GM12873 (cell line): ENCODE data around the gene ABCA3.

Source experiments
- CTCF ChIP-seq: IDR thresholded peaks from 2 replicates; pipeline ENCODE4 v1.5.1; 2012; ENCODE audit warnings: low read depth, mild to moderate bottlenecking, moderate library complexity, low read length, control low read depth; ENCODE audit not compliant: insufficient read depth; ENCODE audit errors: missing control alignments

Gene ABCA3

GRCh38 chr16:2270588-2271470 is 69.7 kb downstream of the ABCA3 start:
- TF ChIP-seq CTCF = no peak

GRCh38 chr16:2270070-2270462 is 70.5 kb downstream of the ABCA3 start:
- TF ChIP-seq CTCF = no peak

DNA sequence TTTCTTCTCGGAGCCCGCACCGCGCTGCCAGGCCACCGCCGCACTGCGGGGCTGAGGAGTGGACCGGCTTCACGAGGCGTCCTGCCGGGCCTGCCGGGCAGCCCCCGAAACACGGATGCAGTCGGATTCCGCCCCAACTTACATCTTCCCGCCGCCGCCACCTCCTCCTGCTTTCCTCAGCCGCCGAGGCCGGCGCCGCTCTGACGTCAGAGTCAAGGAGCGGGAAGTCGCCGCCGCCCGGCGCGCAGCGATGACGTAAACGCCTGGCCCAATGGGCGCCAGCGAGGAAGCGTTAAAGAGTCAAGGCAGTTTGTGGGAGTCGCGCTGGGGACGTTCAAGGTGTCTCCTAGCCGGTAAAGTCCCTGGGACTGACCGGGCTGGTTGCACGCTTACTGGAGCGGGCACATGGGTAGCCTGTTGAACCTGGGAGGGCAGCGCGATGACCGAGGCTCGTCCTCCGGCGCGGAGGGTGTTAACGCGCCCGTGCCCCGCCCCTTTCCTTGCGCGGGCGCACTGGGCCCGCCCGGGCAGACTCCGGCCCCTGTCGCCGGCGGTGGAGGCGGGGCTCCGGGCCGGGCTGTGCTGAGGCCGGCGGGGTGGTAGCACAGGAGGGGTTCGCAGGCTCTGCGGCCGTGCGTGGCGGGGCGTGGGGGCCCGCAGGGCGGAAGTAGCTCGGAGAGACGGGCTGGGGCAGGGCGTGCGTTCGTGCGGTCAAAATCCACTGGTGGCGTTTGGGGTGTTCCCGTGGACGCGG is 72.4 kb downstream of the ABCA3 start, which contains the start of gene RNPS1:
Gene RNPS1, minus strand, starts transcription at position 214 of the 754 bp plus-strand sequence. CDS start 3,483 bp downstream, outside the sequence.
- TF ChIP-seq CTCF = no peak

GRCh38 chr16:2260250-2260649 is 80.3 kb downstream of the ABCA3 start:
- TF ChIP-seq CTCF = no peak

GRCh38 chr16:2257726-2258125 is 82.8 kb downstream of the ABCA3 start:
- TF ChIP-seq CTCF = no peak

DNA sequence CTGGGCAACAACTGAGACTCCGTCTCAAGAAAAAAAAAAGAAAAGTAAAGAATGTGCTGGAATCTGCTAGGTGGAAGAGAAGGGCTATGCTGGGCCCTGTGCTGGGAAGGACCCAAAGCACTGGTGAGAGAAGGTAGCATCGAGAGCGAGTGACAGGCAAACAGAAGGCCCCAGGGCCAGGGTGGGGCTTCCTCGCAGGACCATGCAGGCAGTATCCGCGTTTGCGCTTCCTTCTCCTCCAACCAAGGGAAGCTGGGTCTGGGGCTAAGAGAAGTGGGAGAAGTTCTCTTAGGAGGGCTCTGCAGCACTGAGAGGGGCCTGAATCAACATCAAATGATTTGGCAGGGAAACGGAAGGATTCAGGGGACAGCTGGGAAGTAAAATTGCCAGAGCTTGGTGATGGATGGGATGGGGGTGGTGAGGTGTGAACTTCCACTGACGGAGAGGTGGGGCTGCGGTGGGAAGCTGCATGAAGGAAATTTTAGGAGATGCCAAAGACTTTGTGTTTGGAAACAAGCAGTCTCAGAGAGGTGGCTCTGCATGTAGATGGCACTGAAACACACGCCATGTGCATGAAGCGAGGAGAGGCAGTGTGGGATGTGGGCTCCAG is 83.9 kb downstream of the ABCA3 start:
- no peak for TF ChIP-seq CTCF

DNA sequence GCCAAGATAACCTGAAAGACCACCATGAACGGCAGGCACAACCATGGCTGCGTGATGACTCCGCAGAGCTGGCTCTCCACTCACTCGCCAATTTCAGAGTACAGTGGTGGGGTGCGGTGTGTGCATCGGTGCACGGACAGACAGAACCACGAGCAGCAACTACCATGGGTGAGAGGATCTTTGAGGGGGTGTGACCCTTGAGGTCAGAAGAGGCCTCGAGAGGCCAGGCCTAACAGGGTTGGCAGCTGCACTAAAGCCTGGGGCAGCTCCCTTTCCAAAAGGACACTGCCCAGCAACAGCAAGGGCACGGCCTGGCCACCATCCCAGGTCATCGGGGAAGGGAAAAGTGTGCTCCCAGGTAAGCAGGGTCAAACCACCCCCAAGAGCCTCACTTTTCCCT is 87.2 kb downstream of the ABCA3 start:
- TF ChIP-seq CTCF = no peak
